GM23248 (cell line): ENCODE measurements around the gene ECT2. TPM values are rescaled to one million over a fixed set of nuclear protein-coding genes. Genes with fewer than 3 reads are reported as not detected.
"Not testable (repeated sequence)": the region's sequence is repeated elsewhere in the genome, so short reads cannot be mapped to it uniquely, and the experiment has no call there.

Experiments used
- DNase-seq: peaks from one replicate; pipeline ENCODE4 v3.0.0-alpha.2; 2015
- H2AFZ ChIP-seq: fragments of 200-600 bp; sonication (generic); 2 replicates; pipeline ENCODE4 v1.6.1; 2016; ENCODE audit warnings: antibody characterized with exemption
- H3F3A ChIP-seq: fragments of 200-600 bp; sonication (generic); 2 replicates; pipeline ENCODE4 v1.6.1; 2016; ENCODE audit warnings: mild to moderate bottlenecking, antibody characterized with exemption, mixed run types; ENCODE audit not compliant: insufficient read depth
- H3K27ac ChIP-seq: fragments of 200-600 bp; sonication (generic); 2 replicates; pipeline ENCODE4 v1.5.1; 2016; ENCODE audit warnings: mild to moderate bottlenecking
- H3K27me3 ChIP-seq: fragments of 200-600 bp; sonication (generic); replicated peaks from 2 replicates; pipeline ENCODE4 v1.6.1; 2016; ENCODE audit warnings: mild to moderate bottlenecking; ENCODE audit not compliant: insufficient read depth
- H3K36me3 ChIP-seq: fragments of 200-600 bp; sonication (generic); 2 replicates; pipeline ENCODE4 v1.6.1; 2016; ENCODE audit warnings: low read depth, mild to moderate bottlenecking
- H3K4me1 ChIP-seq: fragments of 200-600 bp; sonication (generic); 2 replicates; pipeline ENCODE4 v1.6.1; 2016; ENCODE audit warnings: mild to moderate bottlenecking; ENCODE audit not compliant: insufficient read depth
- H3K4me2 ChIP-seq: fragments of 200-600 bp; sonication (generic); one replicate; pipeline ENCODE4 v1.6.1; 2016; ENCODE audit warnings: mild to moderate bottlenecking; ENCODE audit not compliant: unreplicated experiment
- H3K4me3 ChIP-seq: fragments of 200-600 bp; sonication (generic); 2 replicates; pipeline ENCODE4 v1.5.1; 2016; ENCODE audit warnings: mild to moderate bottlenecking
- H3K79me2 ChIP-seq: fragments of 200-600 bp; sonication (generic); 2 replicates; pipeline ENCODE4 v1.6.1; 2016; ENCODE audit warnings: mild to moderate bottlenecking; ENCODE audit not compliant: insufficient read depth
- H3K9ac ChIP-seq: fragments of 200-600 bp; sonication (generic); 2 replicates; pipeline ENCODE4 v1.6.1; 2016; ENCODE audit warnings: mild to moderate bottlenecking
- H3K9me2 ChIP-seq: fragments of 200-600 bp; sonication (generic); 2 replicates; pipeline ENCODE4 v1.6.1; 2016; ENCODE audit warnings: mixed run types, mild to moderate bottlenecking, moderate library complexity; ENCODE audit not compliant: insufficient read depth
- H3K9me3 ChIP-seq: fragments of 200-600 bp; sonication (generic); one replicate; pipeline ENCODE4 v1.6.1; 2017; ENCODE audit warnings: low read depth
- H4K20me1 ChIP-seq: fragments of 200-600 bp; sonication (generic); 2 replicates; pipeline ENCODE4 v1.6.0; 2016; ENCODE audit not compliant: insufficient read depth
- EZH2 ChIP-seq: fragments of 200-600 bp; sonication (generic); IDR thresholded peaks from 2 replicates; pipeline ENCODE4 v1.6.1; 2018; ENCODE audit warnings: antibody characterized with exemption, mild to moderate bottlenecking; ENCODE audit not compliant: insufficient read depth, poor library complexity, severe bottlenecking
- EZH2phosphoT487 ChIP-seq: fragments of 200-600 bp; sonication (generic); IDR thresholded peaks from 2 replicates; pipeline ENCODE4 v1.6.1; 2018; ENCODE audit warnings: antibody characterized with exemption, moderate library complexity, mild to moderate bottlenecking, low read depth; ENCODE audit not compliant: insufficient read depth
- WGBS, 2 experiments: methylation state at CpG; one replicate each; pipeline ENCODE4 v1.1.6; 2015 to 2017; ENCODE audit warnings: low lambda C conversion rate in 2 of 2, low coverage in 1 of 2; ENCODE audit errors: missing lambda C conversion rate in 2 of 2; 5-methylcytosine and 5-hydroxymethylcytosine counted together
- in situ Hi-C: fragments of 300-500 bp; cut with MboI; formaldehyde crosslinking; loops from 2 replicates; pipeline ENCODE4 v1.15.0; 2020
- polyA plus RNA-seq: library from polyadenylated mRNA; unstranded; fragments of >200 nt; fragmentation: Nextera tagmentation; extraction: Ambion mirVana; gene quantifications from 2 replicates; pipeline ENCODE4 v1.2.1, GENCODE V29; 2016
- total RNA-seq: library from RNA; depleted of rRNA; stranded (reverse); fragments of >200 nt; shearing (Covaris generic); gene quantifications from 2 replicates; pipeline ENCODE4 v1.2.3, GENCODE V29; 2014

Gene ECT2
- total and polyA plus RNA-seq, 2 experiments from 2014 or later, result 22.7 to 28.3 TPM

GRCh38 chr3:172853921-172854666 lies 103.6 kb downstream of the ECT2 start:
- no peak overlapping the region for H3K27ac ChIP-seq
- no peak for DNase-seq
- TF ChIP-seq EZH2phosphoT487, result no peak
- TF ChIP-seq EZH2, result no peak
- no peaks in the 10 kb centered on the region for H3K9me2 ChIP-seq
- H3K4me3 ChIP-seq, result no peak overlapping the region
- H3K27me3 ChIP-seq, result peaks cover 86% of the 10 kb centered on the region
- H3K4me2 ChIP-seq, result no peak overlapping the region
- no peak overlapping the region for H3K9ac ChIP-seq
- H4K20me1 ChIP-seq, result no peaks in the 10 kb centered on the region
- H3K4me1 ChIP-seq, result peaks cover 12% of the 10 kb centered on the region; the same call in 1 of the 2 replicates
- H3K79me2 ChIP-seq, result no peaks in the 10 kb centered on the region
- H3F3A ChIP-seq, result peaks cover 4% of the 10 kb centered on the region; the same call in 1 of the 2 replicates
- H3K9me3 ChIP-seq, result no peaks in the 10 kb centered on the region
- no peaks in the 10 kb centered on the region for H3K36me3 ChIP-seq
- in situ Hi-C loops, result no loop called here
- WGBS, 2 experiments, result 52 to 67% methylated on average over 3 of the region's 3 CpGs
- no peak overlapping the region for H2AFZ ChIP-seq

DNA sequence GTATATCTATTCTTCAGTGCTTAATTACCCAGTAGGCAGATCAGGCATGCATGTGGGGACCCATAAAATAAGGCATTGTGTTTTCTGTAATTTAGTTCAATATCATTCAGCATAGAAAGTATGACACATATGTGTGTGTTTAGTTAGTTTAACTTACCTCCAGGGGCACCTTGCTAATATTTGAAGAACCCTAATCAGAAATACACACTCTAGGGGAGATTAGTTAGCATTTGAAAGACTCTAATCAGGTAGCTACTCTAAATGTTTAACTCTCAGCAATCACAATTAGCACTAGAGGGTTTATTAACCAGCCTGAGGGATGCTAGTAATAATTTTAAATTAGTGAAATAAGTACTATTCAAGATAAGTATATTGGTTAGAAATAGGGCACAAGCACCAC lies 104.5 kb downstream of the ECT2 start:
- H3K4me2 ChIP-seq, result no peak overlapping the region
- no peak overlapping the region for H3K27ac ChIP-seq
- H3K4me1 ChIP-seq, result 0 out of 2 replicates have a peak, but pooled peaks cover 6% of the 10 kb centered on the region
- TF ChIP-seq EZH2phosphoT487 (no peak), EZH2 (no peak)
- no peak for DNase-seq
- no peaks in the 10 kb centered on the region for H3K79me2 ChIP-seq
- H4K20me1 ChIP-seq, result no peaks in the 10 kb centered on the region
- H2AFZ ChIP-seq, result no peak overlapping the region
- H3F3A ChIP-seq, result no peaks in the 10 kb centered on the region
- H3K9me3 ChIP-seq, result no peaks in the 10 kb centered on the region
- in situ Hi-C loops, result no loop called here
- peaks cover 78% of the 10 kb centered on the region for H3K27me3 ChIP-seq
- no peak overlapping the region for H3K4me3 ChIP-seq
- no peak overlapping the region for H3K9ac ChIP-seq
- H3K9me2 ChIP-seq, result no peaks in the 10 kb centered on the region
- no peaks in the 10 kb centered on the region for H3K36me3 ChIP-seq

GRCh38 chr3:172856795-172857742 lies 106.5 kb downstream of the ECT2 start:
- no peaks in the 10 kb centered on the region for H4K20me1 ChIP-seq
- no peak overlapping the region for H2AFZ ChIP-seq
- H3K9me3 ChIP-seq, result no peaks in the 10 kb centered on the region
- no peak for DNase-seq
- no peaks in the 10 kb centered on the region for H3F3A ChIP-seq
- no peak overlapping the region for H3K27ac ChIP-seq
- no peaks in the 10 kb centered on the region for H3K9me2 ChIP-seq
- 0 out of 2 replicates have a peak, but pooled peaks cover 6% of the 10 kb centered on the region for H3K4me1 ChIP-seq
- WGBS, 2 experiments, result 45 to 46% methylated on average over 4 of the region's 4 CpGs
- no peak overlapping the region for H3K4me2 ChIP-seq
- no peaks in the 10 kb centered on the region for H3K79me2 ChIP-seq
- no peak overlapping the region for H3K9ac ChIP-seq
- H3K4me3 ChIP-seq, result no peak overlapping the region
- in situ Hi-C loops, result no loop called here
- H3K36me3 ChIP-seq, result no peaks in the 10 kb centered on the region
- peaks cover 70% of the 10 kb centered on the region for H3K27me3 ChIP-seq
- TF ChIP-seq EZH2 (no peak), EZH2phosphoT487 (no peak)

- H3F3A ChIP-seq, result no peaks in the 10 kb centered on the region
- no peak overlapping the region for H2AFZ ChIP-seq
- DNase-seq, result no peak
- H3K4me1 ChIP-seq, result 0 out of 2 replicates have a peak, but pooled peaks cover 6% of the 10 kb centered on the region
- H3K27me3 ChIP-seq, result peaks cover 62% of the 10 kb centered on the region
- no peaks in the 10 kb centered on the region for H3K36me3 ChIP-seq
- TF ChIP-seq EZH2phosphoT487, result no peak
- no peak for TF ChIP-seq EZH2
- H4K20me1 ChIP-seq, result no peaks in the 10 kb centered on the region
- no peaks in the 10 kb centered on the region for H3K79me2 ChIP-seq
- 76 to 83% methylated on average over 2 of the region's 2 CpGs for WGBS, 2 experiments
- in situ Hi-C loops, result no loop called here
- no peak overlapping the region for H3K9ac ChIP-seq
- H3K9me3 ChIP-seq, result no peaks in the 10 kb centered on the region
- no peak overlapping the region for H3K4me3 ChIP-seq
- no peaks in the 10 kb centered on the region for H3K9me2 ChIP-seq
- no peak overlapping the region for H3K27ac ChIP-seq
- H3K4me2 ChIP-seq, result no peak overlapping the region
These were observed 108.5 kb downstream of the ECT2 start for GRCh38 chr3:172859041-172859440.

GRCh38 chr3:172866726-172867350 lies 116.3 kb downstream of the ECT2 start:
- WGBS, 2 experiments, result 84 to 87% methylated on average over 16 to 38 of the region's 38 CpGs
- H3K36me3 ChIP-seq, H3K4me3 ChIP-seq, H3K9me3 ChIP-seq, in situ Hi-C loops, H4K20me1 ChIP-seq, H3K4me1 ChIP-seq, DNase-seq, H3K4me2 ChIP-seq, H3F3A ChIP-seq, H2AFZ ChIP-seq, H3K27ac ChIP-seq, H3K9ac ChIP-seq, H3K79me2 ChIP-seq, H3K9me2 ChIP-seq: not testable (repeated sequence)
- H3K27me3 ChIP-seq, result peaks cover 45% of the 10 kb centered on the region
